A549 (cell line): ENCODE data around the gene C4orf50.

Experiments used
- POLR2A ChIP-seq: IDR thresholded peaks from 2 replicates; pipeline ENCODE4 v1.6.1; 2012; ENCODE audit warnings: mild to moderate bottlenecking, low read length
- POLR2AphosphoS2 ChIP-seq: conservative IDR thresholded peaks from 2 replicates; pipeline ENCODE4 v1.6.1; 2012; ENCODE audit warnings: low read length, improper control_type of control experiment, inconsistent platforms
- SMC3 ChIP-seq: fragments of >200 bp; sonication (Bioruptor Twin); formaldehyde crosslinking; IDR thresholded peaks from 3 replicates; pipeline ENCODE4 v1.6.1; 2018; ENCODE audit warnings: inconsistent platforms
- ZC3H11A ChIP-seq: fragments of 450-650 bp; IDR thresholded peaks from 2 replicates; pipeline ENCODE4 v1.6.1; 2014; ENCODE audit warnings: antibody characterized with exemption, mild to moderate bottlenecking
- TF ChIP-seq, protein P1 (sequence below): fragments of >200 bp; sonication (Bioruptor Twin); formaldehyde crosslinking; IDR thresholded peaks from 3 replicates; pipeline ENCODE4 v1.5.1; 2016
- TF ChIP-seq, protein P2 (sequence below): fragments of 200-600 bp; sonication (generic); IDR thresholded peaks from 2 replicates; pipeline ENCODE4 v1.6.1; 2016; ENCODE audit warnings: antibody characterized with exemption, mild to moderate bottlenecking, moderate library complexity
- TF ChIP-seq, protein P3 (sequence below): IDR thresholded peaks from 2 replicates; pipeline ENCODE4 v1.6.1; 2012; ENCODE audit warnings: low read depth, borderline replicate concordance

DNA sequence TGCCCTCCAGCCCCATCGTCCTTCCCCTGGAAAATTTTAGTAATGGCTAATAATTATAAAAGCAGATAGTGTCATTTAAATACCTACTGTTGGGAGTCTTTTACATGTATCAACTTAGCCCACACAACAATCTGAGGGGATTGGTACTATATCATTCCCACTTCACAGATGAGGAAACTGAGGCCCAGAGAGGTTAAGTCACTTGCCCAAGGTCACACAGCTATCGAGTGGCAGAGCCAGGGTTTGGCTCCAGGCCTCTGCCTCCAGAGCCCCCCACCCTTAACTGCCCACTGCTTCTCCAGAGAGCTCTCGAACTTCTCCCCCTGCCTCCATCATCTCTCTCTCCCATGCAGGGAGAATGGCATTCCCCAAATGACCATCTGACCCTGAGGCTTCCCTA, 7.4 kb downstream of the C4orf50 start:
- TF ChIP-seq, protein P1, sequence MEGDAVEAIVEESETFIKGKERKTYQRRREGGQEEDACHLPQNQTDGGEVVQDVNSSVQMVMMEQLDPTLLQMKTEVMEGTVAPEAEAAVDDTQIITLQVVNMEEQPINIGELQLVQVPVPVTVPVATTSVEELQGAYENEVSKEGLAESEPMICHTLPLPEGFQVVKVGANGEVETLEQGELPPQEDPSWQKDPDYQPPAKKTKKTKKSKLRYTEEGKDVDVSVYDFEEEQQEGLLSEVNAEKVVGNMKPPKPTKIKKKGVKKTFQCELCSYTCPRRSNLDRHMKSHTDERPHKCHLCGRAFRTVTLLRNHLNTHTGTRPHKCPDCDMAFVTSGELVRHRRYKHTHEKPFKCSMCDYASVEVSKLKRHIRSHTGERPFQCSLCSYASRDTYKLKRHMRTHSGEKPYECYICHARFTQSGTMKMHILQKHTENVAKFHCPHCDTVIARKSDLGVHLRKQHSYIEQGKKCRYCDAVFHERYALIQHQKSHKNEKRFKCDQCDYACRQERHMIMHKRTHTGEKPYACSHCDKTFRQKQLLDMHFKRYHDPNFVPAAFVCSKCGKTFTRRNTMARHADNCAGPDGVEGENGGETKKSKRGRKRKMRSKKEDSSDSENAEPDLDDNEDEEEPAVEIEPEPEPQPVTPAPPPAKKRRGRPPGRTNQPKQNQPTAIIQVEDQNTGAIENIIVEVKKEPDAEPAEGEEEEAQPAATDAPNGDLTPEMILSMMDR: no peak
- TF ChIP-seq ZC3H11A (no peak), POLR2A (no peak), POLR2AphosphoS2 (no peak), SMC3 (no peak)
- TF ChIP-seq, protein P2, sequence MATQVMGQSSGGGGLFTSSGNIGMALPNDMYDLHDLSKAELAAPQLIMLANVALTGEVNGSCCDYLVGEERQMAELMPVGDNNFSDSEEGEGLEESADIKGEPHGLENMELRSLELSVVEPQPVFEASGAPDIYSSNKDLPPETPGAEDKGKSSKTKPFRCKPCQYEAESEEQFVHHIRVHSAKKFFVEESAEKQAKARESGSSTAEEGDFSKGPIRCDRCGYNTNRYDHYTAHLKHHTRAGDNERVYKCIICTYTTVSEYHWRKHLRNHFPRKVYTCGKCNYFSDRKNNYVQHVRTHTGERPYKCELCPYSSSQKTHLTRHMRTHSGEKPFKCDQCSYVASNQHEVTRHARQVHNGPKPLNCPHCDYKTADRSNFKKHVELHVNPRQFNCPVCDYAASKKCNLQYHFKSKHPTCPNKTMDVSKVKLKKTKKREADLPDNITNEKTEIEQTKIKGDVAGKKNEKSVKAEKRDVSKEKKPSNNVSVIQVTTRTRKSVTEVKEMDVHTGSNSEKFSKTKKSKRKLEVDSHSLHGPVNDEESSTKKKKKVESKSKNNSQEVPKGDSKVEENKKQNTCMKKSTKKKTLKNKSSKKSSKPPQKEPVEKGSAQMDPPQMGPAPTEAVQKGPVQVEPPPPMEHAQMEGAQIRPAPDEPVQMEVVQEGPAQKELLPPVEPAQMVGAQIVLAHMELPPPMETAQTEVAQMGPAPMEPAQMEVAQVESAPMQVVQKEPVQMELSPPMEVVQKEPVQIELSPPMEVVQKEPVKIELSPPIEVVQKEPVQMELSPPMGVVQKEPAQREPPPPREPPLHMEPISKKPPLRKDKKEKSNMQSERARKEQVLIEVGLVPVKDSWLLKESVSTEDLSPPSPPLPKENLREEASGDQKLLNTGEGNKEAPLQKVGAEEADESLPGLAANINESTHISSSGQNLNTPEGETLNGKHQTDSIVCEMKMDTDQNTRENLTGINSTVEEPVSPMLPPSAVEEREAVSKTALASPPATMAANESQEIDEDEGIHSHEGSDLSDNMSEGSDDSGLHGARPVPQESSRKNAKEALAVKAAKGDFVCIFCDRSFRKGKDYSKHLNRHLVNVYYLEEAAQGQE: no peak
- TF ChIP-seq, protein P3, sequence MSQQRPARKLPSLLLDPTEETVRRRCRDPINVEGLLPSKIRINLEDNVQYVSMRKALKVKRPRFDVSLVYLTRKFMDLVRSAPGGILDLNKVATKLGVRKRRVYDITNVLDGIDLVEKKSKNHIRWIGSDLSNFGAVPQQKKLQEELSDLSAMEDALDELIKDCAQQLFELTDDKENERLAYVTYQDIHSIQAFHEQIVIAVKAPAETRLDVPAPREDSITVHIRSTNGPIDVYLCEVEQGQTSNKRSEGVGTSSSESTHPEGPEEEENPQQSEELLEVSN: no peak
